Measurements from ENCODE around the gene ARL2. TPM values are rescaled to one million over a fixed set of nuclear protein-coding genes. Genes with fewer than 3 reads are reported as not detected.

Gene ARL2
- total RNA-seq, 2 donors from 2014 or later = 67.6 to 75.5 TPM

- TF ChIP-seq, protein P1, sequence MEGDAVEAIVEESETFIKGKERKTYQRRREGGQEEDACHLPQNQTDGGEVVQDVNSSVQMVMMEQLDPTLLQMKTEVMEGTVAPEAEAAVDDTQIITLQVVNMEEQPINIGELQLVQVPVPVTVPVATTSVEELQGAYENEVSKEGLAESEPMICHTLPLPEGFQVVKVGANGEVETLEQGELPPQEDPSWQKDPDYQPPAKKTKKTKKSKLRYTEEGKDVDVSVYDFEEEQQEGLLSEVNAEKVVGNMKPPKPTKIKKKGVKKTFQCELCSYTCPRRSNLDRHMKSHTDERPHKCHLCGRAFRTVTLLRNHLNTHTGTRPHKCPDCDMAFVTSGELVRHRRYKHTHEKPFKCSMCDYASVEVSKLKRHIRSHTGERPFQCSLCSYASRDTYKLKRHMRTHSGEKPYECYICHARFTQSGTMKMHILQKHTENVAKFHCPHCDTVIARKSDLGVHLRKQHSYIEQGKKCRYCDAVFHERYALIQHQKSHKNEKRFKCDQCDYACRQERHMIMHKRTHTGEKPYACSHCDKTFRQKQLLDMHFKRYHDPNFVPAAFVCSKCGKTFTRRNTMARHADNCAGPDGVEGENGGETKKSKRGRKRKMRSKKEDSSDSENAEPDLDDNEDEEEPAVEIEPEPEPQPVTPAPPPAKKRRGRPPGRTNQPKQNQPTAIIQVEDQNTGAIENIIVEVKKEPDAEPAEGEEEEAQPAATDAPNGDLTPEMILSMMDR (IDR thresholded peaks at IDR 0.05) = no peak
- no peaks in the 10 kb centered on the region for H3K4me1 ChIP-seq
- 82 to 85% methylated on average over 9 of the region's 9 CpGs for WGBS, 2 donors
Observed at GRCh38 chr11:65051398-65051858, 37.5 kb downstream of the ARL2 start.

DNA sequence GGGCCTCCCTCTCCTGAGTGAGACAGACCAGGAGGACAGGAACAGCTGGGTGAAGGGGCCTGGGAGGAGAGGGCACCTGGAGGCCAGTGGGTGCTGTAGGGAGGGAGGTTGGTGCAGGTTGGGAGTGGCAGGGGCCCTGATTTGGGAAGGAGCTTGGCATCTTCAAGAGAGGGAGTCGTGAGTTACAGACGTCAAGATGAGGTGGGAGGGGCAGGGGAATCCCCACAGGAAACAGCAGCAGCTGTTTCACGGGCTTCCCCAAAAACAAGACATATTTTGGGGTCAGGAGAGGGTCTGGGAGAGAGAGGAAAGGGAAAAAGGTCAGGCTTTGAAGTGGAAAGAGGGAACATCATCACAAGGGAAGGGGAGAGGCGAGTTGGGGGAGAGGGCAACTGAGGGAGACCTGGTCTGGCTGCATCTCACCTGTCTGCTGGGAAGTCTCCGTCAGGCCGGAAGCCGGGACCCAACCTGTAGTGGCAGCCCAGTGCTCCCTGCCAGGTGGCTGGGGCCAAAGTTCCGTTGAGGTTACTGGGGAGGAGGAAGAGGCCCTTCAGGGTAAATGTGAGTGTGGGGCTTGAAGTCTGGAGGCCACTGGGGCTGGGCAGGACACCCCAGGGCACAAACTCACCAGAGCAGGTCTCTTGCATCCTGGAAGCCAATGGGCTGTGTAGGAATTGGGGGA is 40.0 kb downstream of the ARL2 start:
- 62 to 64% methylated on average over 8 of the region's 8 CpGs for WGBS, 2 donors
- intact Hi-C loops (cut with DNase I) = no loop called here
- Histone ChIP-seq H3K9me3 (no peaks in the 10 kb centered on the region), H3K36me3 (replicated peaks in 1 of 2; ENCODE audit: insufficient read depth in 1 of 2, low read depth in 2 of 2) (no peaks in the 10 kb centered on the region), H3K4me3 (no peak overlapping the region), H3K27ac (no peak overlapping the region), H3K27me3 (no peaks in the 10 kb centered on the region), H3K4me1 (no peaks in the 10 kb centered on the region)
- DNase-seq (no peak), ATAC-seq (no peak)
- TF ChIP-seq, protein P1 (IDR thresholded peaks at IDR 0.05) = no peak
- TF ChIP-seq POLR2A (IDR thresholded peaks at IDR 0.05) = no peak

More at GRCh38 chr11:65051398-65051858, 37.5 kb downstream of the ARL2 start:
- DNase-seq (no peak), ATAC-seq (no peak)
- no peaks in the 10 kb centered on the region for H3K27me3 ChIP-seq
- no peaks in the 10 kb centered on the region for H3K9me3 ChIP-seq
- no peaks in the 10 kb centered on the region for H3K36me3 ChIP-seq (replicated peaks in 1 of 2; ENCODE audit: insufficient read depth in 1 of 2, low read depth in 2 of 2)
- H3K27ac ChIP-seq = no peak overlapping the region
- H3K4me3 ChIP-seq = no peak overlapping the region
- intact Hi-C loops (cut with DNase I) = no loop called here

DNA sequence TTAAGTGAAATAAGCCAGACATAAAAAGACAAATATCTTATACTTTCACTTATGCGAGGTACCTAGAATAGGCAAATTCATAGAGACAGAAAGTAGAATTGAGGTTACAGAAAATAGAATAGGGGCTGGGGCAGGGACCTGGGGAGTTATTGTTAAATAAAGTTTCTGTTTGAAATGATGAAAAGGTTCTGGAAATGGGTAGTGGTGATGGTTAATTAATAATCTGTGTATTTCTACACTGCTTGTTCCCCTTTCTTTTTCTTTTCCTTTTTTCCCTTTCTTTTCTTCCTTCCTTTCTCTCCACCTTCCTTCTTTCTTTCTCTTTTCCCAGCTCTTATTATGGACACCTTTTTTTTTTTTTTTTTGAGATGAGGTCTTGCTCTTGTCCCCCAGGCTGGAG is 41.6 kb downstream of the ARL2 start:
- Histone ChIP-seq H3K4me3 (no peak overlapping the region), H3K27me3 (no peaks in the 10 kb centered on the region), H3K36me3 (replicated peaks in 1 of 2; ENCODE audit: insufficient read depth in 1 of 2, low read depth in 2 of 2) (no peaks in the 10 kb centered on the region), H3K4me1 (no peaks in the 10 kb centered on the region), H3K9me3 (no peaks in the 10 kb centered on the region), H3K27ac (no peak overlapping the region)
- ATAC-seq (no peak), DNase-seq (no peak)
- intact Hi-C loops (cut with DNase I) = no loop called here
- 87 to 88% methylated on average over 1 of the region's 1 CpG for WGBS, 2 donors
- no peak for TF ChIP-seq POLR2A (IDR thresholded peaks at IDR 0.05)
- TF ChIP-seq, protein P1 (IDR thresholded peaks at IDR 0.05) = no peak

GRCh38 chr11:65056999-65057398 is 43.0 kb downstream of the ARL2 start:
- Histone ChIP-seq H3K4me1 (no peaks in the 10 kb centered on the region), H3K4me3 (no peak overlapping the region), H3K36me3 (replicated peaks in 1 of 2; ENCODE audit: insufficient read depth in 1 of 2, low read depth in 2 of 2) (no peaks in the 10 kb centered on the region), H3K27ac (no peak overlapping the region), H3K9me3 (no peaks in the 10 kb centered on the region), H3K27me3 (no peaks in the 10 kb centered on the region)
- no peak for ATAC-seq
- no peak for DNase-seq
- intact Hi-C loops (cut with DNase I) = no loop called here
- TF ChIP-seq, protein P1 (IDR thresholded peaks at IDR 0.05) = no peak
- no peak for TF ChIP-seq POLR2A (IDR thresholded peaks at IDR 0.05)
- 88 to 91% methylated on average over 6 of the region's 6 CpGs for WGBS, 2 donors

DNA sequence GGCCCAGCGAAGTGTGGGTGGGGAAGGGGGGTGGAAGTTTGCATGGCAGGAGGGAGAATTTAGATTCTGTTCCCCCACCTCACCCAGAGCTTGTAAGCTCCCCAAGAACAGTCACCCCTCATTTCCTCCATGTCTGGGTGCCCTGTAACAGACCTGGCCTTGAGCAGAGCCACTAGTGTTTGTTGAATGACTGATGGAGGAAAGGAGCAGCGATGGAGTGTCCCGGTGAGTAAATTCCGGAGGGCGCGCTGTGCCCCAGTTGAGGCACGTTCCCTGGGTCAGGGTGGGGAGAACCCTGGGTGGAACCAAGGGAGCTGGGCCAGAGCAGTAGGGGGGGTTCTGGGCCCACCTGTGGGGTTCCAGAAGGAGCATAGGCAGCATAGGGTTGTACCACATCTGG is 43.6 kb downstream of the ARL2 start:
- Histone ChIP-seq H3K9me3 (no peaks in the 10 kb centered on the region), H3K27ac (no peak overlapping the region), H3K4me3 (no peak overlapping the region), H3K36me3 (replicated peaks in 1 of 2; ENCODE audit: insufficient read depth in 1 of 2, low read depth in 2 of 2) (no peaks in the 10 kb centered on the region), H3K4me1 (no peaks in the 10 kb centered on the region), H3K27me3 (no peaks in the 10 kb centered on the region)
- DNase-seq (no peak), ATAC-seq (no peak)
- intact Hi-C loops (cut with DNase I) = no loop called here
- TF ChIP-seq, protein P1 (IDR thresholded peaks at IDR 0.05) = no peak
- no peak for TF ChIP-seq POLR2A (IDR thresholded peaks at IDR 0.05)
- 81 to 85% methylated on average over 7 of the region's 7 CpGs for WGBS, 2 donors
